Kidney glomerular epithelial cell (primary cell): ENCODE results near the gene PHF12.

Source experiments
- DNase-seq: peaks from one replicate; lab custom pipeline; 2025; lab: John Stamatoyannopoulos, UW

Gene PHF12

DNA sequence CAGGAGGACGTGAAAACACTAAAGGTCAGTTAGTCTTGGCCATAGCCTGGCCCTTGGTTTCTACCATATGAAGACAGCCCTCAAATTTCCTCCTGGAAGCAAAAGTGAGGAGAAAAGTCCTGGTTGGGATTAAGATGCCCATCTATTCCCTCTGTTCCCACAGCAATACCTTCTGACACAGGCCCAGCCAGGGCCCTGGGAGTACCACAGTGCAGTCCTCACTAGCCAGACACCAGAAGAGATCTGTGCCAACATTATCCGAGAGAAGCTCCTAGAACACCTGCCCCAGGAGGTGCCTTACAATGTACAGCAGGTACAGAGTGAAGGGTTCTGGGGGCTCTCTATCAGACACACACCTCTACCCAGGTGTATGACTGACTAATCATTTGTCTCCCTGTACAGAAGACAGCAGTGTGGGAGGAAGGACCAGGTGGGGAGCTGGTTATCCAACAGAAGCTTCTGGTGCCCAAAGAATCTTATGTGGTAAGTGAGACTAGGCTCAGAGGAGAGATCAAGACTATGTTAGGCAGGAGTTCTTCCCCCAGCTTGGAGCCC, 92.4 kb downstream of the PHF12 start:
- no peak for DNase-seq

GRCh38 chr17:28857905-28858800, 93.2 kb downstream of the PHF12 start:
- no peak for DNase-seq

DNA sequence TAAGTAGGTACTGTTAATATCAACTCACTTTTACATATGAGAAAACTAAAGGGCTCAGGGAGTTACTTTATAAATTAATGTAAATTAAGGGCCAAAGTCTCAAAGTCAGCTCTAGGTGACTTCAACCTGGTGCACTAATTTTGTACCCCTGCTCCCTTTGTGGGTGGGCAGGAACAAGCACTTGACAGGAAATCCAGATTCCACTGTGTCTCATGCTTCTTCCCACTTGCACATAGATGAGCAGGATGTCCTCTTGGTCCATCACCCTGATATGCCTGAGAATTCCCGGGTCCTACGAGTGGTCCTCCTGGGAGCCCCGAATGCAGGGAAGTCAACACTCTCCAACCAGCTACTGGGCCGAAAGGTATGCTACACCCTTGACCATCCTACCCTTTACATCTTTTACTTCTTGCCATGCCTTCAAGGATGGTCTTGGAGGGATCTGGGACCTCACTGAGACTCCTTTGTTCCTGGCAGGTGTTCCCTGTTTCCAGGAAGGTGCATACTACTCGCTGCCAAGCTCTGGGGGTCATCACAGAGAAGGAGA, 95.2 kb downstream of the PHF12 start:
- no peak for DNase-seq

- DNase-seq, result no peak
Observed at GRCh38 chr17:28855336-28855679, 96.0 kb downstream of the PHF12 start.
